ENCODE measurements around the gene EPHA3.

DNA sequence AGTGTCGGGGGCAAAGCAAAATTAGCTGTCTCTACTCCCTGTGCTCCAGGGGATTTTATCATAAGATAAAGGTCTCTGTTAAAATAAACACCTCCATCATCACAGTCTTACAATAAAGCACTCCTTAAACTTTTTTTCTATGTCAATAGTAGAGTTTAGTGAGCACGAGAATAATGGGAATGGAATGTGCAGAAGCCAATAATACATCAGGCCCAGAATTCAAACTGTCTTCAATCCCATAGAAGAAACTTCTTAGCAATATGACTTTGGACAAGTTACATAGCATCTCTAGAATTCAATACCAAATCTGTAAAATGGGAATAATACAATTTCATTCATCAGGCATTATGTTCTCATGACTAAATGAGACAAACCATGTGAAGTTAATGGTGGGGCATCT, 49.0 kb upstream of the EPHA3 start:
- TF ChIP-seq POLR2A (IDR thresholded peaks at IDR 0.05; ENCODE audit: low read depth, low read length) (no peak), POLR2AphosphoS5 (IDR thresholded peaks at IDR 0.05; ENCODE audit: insufficient read depth, low read depth, low read length) (no peak), EZH2 (IDR thresholded peaks at IDR 0.05; ENCODE audit: borderline replicate concordance, low read depth, low read length, severe bottlenecking) (no peak), MYC (IDR thresholded peaks at IDR 0.05; ENCODE audit: low read depth, low read length) (no peak), FOS (IDR thresholded peaks at IDR 0.05; ENCODE audit: borderline replicate concordance, insufficient read depth, low read length) (no peak), JUN (IDR thresholded peaks at IDR 0.05; ENCODE audit: borderline replicate concordance, insufficient read depth, insufficient read length, low read depth) (no peak), GATA2 (IDR thresholded peaks at IDR 0.05; ENCODE audit: insufficient read depth, insufficient read length, low read depth, low read length) (no peak)
- TF ChIP-seq, protein P1, sequence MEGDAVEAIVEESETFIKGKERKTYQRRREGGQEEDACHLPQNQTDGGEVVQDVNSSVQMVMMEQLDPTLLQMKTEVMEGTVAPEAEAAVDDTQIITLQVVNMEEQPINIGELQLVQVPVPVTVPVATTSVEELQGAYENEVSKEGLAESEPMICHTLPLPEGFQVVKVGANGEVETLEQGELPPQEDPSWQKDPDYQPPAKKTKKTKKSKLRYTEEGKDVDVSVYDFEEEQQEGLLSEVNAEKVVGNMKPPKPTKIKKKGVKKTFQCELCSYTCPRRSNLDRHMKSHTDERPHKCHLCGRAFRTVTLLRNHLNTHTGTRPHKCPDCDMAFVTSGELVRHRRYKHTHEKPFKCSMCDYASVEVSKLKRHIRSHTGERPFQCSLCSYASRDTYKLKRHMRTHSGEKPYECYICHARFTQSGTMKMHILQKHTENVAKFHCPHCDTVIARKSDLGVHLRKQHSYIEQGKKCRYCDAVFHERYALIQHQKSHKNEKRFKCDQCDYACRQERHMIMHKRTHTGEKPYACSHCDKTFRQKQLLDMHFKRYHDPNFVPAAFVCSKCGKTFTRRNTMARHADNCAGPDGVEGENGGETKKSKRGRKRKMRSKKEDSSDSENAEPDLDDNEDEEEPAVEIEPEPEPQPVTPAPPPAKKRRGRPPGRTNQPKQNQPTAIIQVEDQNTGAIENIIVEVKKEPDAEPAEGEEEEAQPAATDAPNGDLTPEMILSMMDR (IDR thresholded peaks at IDR 0.05; ENCODE audit: extremely low read depth in 1 of 2, insufficient read depth in 1 of 2, low read depth in 1 of 2, low read length in 2 of 2) = no peak
- TF ChIP-seq, protein P2, sequence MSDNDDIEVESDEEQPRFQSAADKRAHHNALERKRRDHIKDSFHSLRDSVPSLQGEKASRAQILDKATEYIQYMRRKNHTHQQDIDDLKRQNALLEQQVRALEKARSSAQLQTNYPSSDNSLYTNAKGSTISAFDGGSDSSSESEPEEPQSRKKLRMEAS (IDR thresholded peaks at IDR 0.05; ENCODE audit: insufficient read depth, insufficient read length) = no peak
